Measurements from ENCODE around the gene BACH2.
"Not testable (repeated sequence)": the region's sequence is repeated elsewhere in the genome, so short reads cannot be mapped to it uniquely, and the experiment has no call there.

Gene BACH2

DNA sequence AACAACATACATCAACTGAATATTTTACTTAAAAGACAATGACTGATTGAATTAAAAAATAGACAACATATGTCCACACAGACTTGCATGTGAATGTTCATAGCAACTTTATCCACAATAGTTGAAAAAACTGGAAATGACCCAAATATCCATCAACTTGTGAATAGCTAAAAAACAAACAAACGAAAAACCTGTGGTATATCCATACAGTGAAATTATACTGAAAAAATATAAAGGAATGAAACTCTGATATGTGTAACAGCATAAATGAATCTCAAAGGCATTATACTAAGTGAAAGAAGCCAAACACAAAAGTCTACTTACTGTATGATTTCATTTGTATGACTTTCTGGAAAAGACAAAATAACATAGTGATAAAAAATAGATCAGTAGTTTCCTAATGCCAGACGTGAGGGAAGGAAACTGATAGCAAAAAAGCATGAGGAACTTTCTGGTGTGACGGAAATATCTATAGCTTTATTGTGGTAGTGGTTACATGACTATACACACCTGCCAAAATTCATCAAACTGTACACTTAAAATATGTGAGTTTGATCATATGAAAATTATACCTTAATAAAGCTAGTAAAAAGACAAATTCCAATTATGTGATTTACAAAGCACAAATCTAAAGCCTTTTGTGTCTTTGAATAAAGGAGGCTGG lies 123.2 kb downstream of the BACH2 start:
- FAIRE-seq (no peak), DNase-seq (ENCODE audit: insufficient read length) (no peak)
- TF ChIP-seq POLR2A (IDR thresholded peaks at IDR 0.05; ENCODE audit: low read depth, low read length): no peak
- no peak for TF ChIP-seq TAF1 (IDR thresholded peaks at IDR 0.05; ENCODE audit: borderline replicate concordance, low read depth, low read length)
- no peak for TF ChIP-seq POLR2AphosphoS5 (IDR thresholded peaks at IDR 0.05; ENCODE audit: low read depth, low read length)

DNA sequence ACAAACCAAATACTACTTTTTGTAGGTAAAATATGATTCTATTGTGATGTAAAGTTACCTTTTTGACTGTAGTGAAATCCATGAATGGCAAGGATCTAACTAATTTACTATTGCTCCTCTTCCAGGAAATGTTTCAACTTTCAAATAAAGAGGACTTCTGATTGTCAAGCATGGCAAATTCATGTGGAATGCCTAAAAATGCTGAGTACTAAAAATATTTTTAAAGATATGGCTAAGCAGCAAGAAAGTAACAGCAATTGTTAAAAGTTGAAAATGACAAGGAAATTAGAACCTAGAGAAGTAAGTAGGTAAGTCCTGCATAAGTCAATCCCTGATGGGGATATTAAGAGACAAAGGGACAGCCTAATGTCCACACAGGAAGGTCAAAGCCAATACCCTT lies 126.0 kb downstream of the BACH2 start:
- DNase-seq (ENCODE audit: insufficient read length): no peak

DNA sequence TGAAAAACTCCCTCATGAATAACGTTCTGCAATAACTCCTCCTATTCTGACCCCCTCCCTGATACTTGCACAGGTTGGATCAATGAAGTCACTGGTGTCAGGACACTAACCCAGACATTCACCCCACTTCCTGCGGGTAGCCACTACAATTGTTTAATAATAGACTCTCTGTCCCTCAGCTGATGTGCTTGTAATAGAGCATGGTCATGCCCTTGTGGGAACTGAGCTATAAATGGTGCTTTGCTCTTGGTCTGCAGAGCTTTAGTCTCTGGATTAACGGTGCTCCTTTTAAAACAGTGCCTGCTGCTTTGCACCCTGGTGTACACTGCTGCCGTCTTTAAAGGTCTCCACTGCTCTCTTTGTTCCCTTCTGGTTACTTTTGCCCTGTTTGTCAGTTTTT lies 127.3 kb downstream of the BACH2 start:
- no peak for DNase-seq (ENCODE audit: insufficient read length)
- no peak for FAIRE-seq
- TF ChIP-seq POLR2A (IDR thresholded peaks at IDR 0.05; ENCODE audit: low read depth, low read length): no peak
- no peak for TF ChIP-seq TAF1 (IDR thresholded peaks at IDR 0.05; ENCODE audit: borderline replicate concordance, low read depth, low read length)
- TF ChIP-seq POLR2AphosphoS5 (IDR thresholded peaks at IDR 0.05; ENCODE audit: low read depth, low read length): no peak

More for the DNA sequence above, 126.0 kb downstream of the BACH2 start:
- no peak for FAIRE-seq
- TF ChIP-seq POLR2AphosphoS5 (IDR thresholded peaks at IDR 0.05; ENCODE audit: low read depth, low read length) (no peak), TAF1 (IDR thresholded peaks at IDR 0.05; ENCODE audit: borderline replicate concordance, low read depth, low read length) (no peak), POLR2A (IDR thresholded peaks at IDR 0.05; ENCODE audit: low read depth, low read length) (no peak)

DNA sequence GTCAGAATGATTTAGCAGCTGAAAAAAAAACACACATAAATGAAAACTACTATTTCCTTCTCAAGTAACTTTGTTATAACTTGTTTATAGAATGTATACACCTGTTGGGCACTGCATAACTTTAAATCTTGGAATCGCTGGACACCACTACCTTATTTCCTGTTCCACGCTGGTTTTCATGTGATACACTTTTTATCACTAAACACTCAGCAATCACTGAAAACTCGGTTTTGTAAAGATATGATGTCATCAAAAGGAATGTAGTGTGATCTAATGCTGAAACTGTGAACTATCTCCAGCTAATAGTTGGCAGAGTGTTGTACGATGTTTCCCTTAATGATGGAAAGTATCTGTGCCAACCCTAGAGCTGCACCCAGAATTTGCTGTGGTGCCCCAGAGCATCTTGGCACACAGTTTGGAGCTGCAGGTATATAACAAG lies 127.9 kb downstream of the BACH2 start:
- FAIRE-seq (no peak), DNase-seq (ENCODE audit: insufficient read length) (no peak)
- TF ChIP-seq POLR2A (IDR thresholded peaks at IDR 0.05; ENCODE audit: low read depth, low read length) (no peak), TAF1 (IDR thresholded peaks at IDR 0.05; ENCODE audit: borderline replicate concordance, low read depth, low read length) (no peak), POLR2AphosphoS5 (IDR thresholded peaks at IDR 0.05; ENCODE audit: low read depth, low read length) (no peak)

DNA sequence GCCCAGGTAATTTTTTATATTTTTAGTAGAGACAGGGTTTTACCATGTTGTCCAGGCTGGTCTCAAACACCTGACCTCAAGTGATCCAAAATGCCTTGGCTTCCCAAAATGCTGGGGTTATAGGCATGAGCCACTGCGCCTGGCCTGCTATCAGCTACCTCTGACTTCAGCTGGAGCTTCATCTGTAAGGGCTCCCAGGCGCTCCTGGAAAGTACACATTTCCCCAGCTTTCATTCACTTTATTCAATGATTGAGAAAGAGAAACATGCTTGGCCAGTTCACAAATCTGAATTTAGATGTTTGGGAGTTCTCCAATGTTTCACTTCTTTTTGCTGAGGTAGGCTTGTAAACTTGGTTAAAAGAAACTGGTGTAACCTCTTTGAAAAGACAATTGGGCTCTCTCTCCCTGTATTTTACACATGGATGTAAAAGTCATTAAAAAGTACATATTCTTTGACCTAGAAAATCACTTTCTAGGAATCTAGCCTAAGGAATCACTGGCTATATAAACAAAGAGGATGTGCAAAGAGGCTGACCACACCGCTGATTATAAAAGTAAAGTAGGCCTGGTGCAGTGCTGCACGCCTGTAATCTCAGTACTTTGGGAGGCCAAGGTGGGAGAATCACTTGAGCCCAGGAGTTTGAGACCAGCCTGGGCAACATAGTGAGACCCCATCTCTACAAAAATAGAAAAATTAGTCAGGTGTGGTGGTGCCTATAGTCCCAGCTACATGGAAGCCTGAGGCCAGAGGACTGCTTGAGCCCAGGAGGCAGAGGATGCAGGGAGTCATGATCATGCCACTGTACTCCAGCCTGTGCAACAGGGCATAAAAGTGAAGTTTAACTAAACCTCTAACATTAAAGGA lies 128.9 kb downstream of the BACH2 start:
- no peak for FAIRE-seq
- TF ChIP-seq POLR2AphosphoS5 (IDR thresholded peaks at IDR 0.05; ENCODE audit: low read depth, low read length) (no peak), POLR2A (IDR thresholded peaks at IDR 0.05; ENCODE audit: low read depth, low read length) (no peak), TAF1 (IDR thresholded peaks at IDR 0.05; ENCODE audit: borderline replicate concordance, low read depth, low read length) (no peak)
- no peak for DNase-seq (ENCODE audit: insufficient read length)

DNA sequence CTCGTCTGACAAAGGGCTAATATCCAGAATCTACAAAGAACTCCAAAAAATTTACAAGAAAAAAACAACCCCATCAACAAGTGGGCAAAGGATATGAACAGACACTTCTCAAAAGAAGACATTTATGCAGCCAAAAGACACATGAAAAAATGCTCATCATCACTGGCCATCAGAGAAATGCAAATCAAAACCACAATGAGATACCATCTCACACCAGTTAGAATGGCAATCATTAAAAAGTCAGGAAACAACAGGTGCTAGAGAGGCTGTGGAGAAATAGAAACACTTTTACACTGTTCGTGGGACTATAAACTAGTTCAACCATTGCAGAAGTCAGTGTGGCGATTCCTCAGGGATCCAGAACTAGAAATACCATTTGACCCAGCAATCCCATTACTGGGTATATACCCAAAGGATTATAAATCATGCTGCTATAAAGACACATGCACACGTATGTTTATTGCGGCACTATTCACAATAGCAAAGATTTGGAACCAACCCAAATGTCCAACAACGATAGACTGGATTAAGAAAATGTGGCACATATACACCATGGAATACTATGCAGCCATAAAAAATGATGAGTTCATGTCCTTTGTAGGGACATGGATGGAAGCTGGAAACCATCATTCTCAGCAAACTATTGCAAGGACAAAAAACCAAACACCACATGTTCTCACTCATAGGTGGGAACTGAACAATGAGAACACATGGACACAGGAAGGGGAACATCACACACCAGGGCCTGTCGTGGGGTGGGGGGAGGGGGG lies 130.3 kb downstream of the BACH2 start:
- not testable (repeated sequence) for FAIRE-seq; DNase-seq (ENCODE audit: insufficient read length)

DNA sequence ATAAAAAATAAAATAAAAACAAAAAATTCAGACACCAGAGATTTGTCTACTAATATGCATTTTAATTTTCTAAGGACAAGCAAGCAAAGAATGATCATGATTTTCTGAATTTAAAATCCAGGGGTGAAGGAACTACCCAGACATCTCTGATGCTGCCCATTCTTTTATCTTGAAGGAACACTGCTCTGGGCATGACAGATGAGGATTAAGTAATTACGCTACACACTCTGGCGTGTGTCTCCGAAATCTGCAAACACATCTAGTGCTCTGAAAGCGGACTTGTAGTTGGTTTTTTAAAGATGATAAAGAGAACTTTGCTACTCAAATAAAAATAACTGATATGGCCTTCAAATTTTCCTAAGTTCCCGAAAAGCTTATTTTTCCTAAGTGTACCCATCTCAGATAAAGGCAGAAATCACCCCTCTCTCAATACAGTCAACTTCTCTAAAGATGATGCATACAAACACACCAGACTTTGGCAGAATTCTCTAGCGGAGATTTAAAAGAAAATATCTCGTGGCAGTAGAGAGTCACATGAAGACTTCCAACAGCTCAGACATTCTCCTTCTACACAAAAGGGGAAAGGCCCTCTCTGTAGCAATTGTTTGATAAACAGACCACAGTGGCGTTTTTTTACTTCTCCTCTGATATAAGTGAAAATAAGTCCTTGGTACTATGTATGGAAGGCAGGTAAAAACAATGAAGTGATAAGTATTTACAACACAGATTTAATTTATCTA lies 133.8 kb downstream of the BACH2 start:
- TF ChIP-seq TAF1 (IDR thresholded peaks at IDR 0.05; ENCODE audit: borderline replicate concordance, low read depth, low read length): no peak
- no peak for TF ChIP-seq POLR2A (IDR thresholded peaks at IDR 0.05; ENCODE audit: low read depth, low read length)
- TF ChIP-seq POLR2AphosphoS5 (IDR thresholded peaks at IDR 0.05; ENCODE audit: low read depth, low read length): no peak
- FAIRE-seq: no peak
- DNase-seq (ENCODE audit: insufficient read length): no peak

DNA sequence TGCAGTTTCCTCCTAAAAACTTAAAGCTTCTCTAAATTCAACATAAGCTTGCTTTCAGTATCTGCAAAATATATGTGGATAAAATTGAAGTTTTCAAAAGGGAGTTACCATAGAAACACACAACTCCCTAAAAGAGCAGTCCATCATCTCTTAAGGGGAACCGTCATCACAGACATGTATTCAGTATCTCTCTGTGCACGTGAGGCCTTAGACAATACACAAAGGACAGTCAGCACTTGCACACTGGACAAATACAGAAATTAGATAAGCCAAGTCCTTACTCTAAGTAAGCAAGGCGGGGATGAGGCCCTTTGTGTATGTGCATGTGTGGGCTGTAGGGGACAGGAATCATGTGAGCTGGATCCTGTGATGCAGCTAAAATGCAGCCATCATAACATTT lies 136.6 kb downstream of the BACH2 start:
- no peak for TF ChIP-seq POLR2AphosphoS5 (IDR thresholded peaks at IDR 0.05; ENCODE audit: low read depth, low read length)
- no peak for TF ChIP-seq POLR2A (IDR thresholded peaks at IDR 0.05; ENCODE audit: low read depth, low read length)
- no peak for TF ChIP-seq TAF1 (IDR thresholded peaks at IDR 0.05; ENCODE audit: borderline replicate concordance, low read depth, low read length)
- no peak for DNase-seq (ENCODE audit: insufficient read length)
- no peak for FAIRE-seq

DNA sequence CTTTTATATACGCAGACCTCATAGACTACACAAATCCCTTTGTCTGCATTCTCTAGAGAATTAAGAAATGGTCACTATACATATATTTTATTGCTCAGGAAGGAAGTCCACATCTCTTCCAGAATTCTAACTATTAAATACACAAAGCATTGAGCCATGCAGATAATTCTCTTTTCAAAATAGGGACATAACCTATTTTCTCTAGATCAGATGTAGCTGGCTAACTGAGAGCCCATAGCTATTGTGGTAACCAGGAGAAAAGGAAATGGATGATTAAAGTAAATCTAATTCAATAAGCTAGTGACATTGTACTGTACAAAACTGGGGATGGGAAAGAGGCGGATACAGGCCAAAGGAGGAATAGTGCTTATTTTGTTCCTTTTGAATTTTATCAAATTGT lies 137.2 kb downstream of the BACH2 start:
- no peak for DNase-seq (ENCODE audit: insufficient read length)
- TF ChIP-seq POLR2A (IDR thresholded peaks at IDR 0.05; ENCODE audit: low read depth, low read length) (no peak), POLR2AphosphoS5 (IDR thresholded peaks at IDR 0.05; ENCODE audit: low read depth, low read length) (no peak), TAF1 (IDR thresholded peaks at IDR 0.05; ENCODE audit: borderline replicate concordance, low read depth, low read length) (no peak)
- FAIRE-seq: no peak

DNA sequence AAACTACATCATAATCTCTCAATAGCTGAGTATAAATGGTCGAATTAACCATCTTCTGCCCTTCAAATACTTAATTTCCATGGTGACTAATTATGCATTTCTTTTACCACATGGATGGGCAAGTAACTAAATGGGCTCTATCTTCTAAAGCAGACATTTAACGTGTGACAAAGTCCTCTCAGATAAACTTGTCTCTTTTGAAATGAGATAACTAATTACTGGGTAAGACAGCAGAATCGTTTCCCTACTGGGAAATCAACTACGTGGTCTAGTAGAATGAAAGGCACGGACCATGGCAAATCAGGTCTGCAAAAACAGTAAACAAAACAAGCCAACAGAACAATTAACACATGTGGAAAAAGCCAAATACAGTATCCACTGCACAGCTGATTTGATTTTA lies 137.7 kb downstream of the BACH2 start:
- FAIRE-seq (no peak), DNase-seq (ENCODE audit: insufficient read length) (no peak)
- TF ChIP-seq TAF1 (IDR thresholded peaks at IDR 0.05; ENCODE audit: borderline replicate concordance, low read depth, low read length): no peak
- no peak for TF ChIP-seq POLR2A (IDR thresholded peaks at IDR 0.05; ENCODE audit: low read depth, low read length)
- TF ChIP-seq POLR2AphosphoS5 (IDR thresholded peaks at IDR 0.05; ENCODE audit: low read depth, low read length): no peak

DNA sequence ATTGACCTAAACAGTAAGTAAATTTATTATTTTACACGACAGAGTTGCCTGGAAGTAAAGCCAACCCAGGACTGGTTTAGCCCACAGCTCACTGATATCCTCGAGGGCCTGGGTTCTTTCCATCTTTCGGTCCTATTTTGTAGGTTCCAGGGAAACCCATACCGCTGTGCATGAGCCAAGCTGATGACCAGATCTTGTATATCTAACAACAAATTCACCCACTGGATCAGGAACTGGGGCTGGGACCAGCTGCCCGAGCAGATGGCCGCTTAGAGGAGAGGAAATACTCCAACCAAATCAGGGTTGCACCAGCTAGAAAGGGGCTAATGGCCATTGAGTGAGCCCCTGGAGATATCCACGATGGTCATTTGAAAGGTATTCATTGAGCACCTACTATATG lies 139.2 kb downstream of the BACH2 start:
- FAIRE-seq (no peak), DNase-seq (ENCODE audit: insufficient read length) (no peak)
- TF ChIP-seq POLR2AphosphoS5 (IDR thresholded peaks at IDR 0.05; ENCODE audit: low read depth, low read length) (no peak), TAF1 (IDR thresholded peaks at IDR 0.05; ENCODE audit: borderline replicate concordance, low read depth, low read length) (no peak), POLR2A (IDR thresholded peaks at IDR 0.05; ENCODE audit: low read depth, low read length) (no peak)

Data from GM12892 (cell line).